Duodenal mucosa (tissue), 2 donors: ENCODE measurements around the gene OTOG.

Experiments used
- H3K27ac ChIP-seq: one replicate; pipeline ENCODE4 v1.7.0; 2013; ENCODE audit warnings: low read depth, low read length
- H3K27me3 ChIP-seq, 2 donors: one replicate each; pipeline ENCODE4 v1.7.0; 2013; ENCODE audit warnings: low read length in 2 of 2, control low read depth in 1 of 2; ENCODE audit not compliant: insufficient read depth in 2 of 2, control insufficient read depth in 1 of 2
- H3K36me3 ChIP-seq, 2 donors: one replicate each; pipeline ENCODE4 v1.7.0; 2013; ENCODE audit warnings: low read length in 2 of 2, control low read depth in 1 of 2; ENCODE audit not compliant: insufficient read depth in 2 of 2, control insufficient read depth in 1 of 2
- H3K4me1 ChIP-seq, 2 donors: one replicate each; pipeline ENCODE4 v1.7.0; 2013; ENCODE audit warnings: low read length in 2 of 2, control low read depth in 1 of 2; ENCODE audit not compliant: insufficient read depth in 2 of 2, control insufficient read depth in 1 of 2
- H3K4me3 ChIP-seq, 2 donors: one replicate each; pipeline ENCODE4 v1.7.0; 2013; ENCODE audit warnings: low read length in 2 of 2, low read depth in 1 of 2
- H3K9ac ChIP-seq, 2 donors: one replicate each; pipeline ENCODE4 v1.7.0; 2013; ENCODE audit warnings: low read length in 2 of 2, low read depth in 1 of 2
- H3K9me3 ChIP-seq, 2 donors: one replicate each; pipeline ENCODE4 v1.7.0; 2013; ENCODE audit warnings: low read length in 2 of 2, control low read depth in 1 of 2; ENCODE audit not compliant: control insufficient read depth in 1 of 2

The OTOG gene

DNA sequence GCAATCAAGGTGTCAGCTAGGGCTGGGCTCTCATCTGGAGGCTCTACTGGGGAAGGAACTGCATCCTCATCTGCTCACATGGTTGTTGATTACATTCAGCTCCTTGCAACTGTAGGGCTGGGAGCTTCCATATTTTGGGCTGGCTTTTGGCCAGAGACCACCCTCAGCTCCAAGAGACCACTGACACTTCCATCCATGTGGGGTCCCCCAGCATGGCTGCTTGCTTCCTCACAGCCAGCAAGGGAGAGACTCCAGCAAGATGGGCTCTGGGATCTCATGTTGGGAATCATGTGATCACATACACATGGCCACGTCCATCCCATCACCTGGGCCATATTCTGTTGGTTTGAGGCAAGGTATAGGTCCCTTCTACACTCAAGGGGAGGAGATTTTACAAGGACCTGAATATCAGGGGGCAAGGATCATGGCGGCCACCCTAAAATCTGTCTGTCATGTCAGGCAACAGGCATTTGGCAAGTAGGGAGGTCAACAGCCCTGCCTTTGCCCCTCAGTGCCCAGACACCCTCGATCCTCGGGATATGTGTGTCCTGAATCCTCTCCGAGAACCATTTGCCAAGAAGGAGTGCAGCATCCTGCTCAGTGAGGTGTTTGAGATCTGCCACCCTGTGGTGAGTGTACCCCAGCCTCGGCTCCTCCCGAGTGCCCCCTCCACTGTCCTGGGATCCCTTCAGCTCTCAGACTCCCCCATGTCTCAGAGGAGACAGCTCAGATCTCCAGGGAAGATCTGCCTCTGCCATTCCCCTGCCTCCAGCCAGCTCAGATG is 48.7 kb downstream of the OTOG start:
- no peak overlapping the region for H3K27ac ChIP-seq
- no peaks in the 10 kb centered on the region for H3K36me3 ChIP-seq
- no peak overlapping the region for H3K4me3 ChIP-seq
- no peaks in the 10 kb centered on the region for H3K9me3 ChIP-seq
- H3K27me3 ChIP-seq, result no peaks in the 10 kb centered on the region
- no peak overlapping the region for H3K9ac ChIP-seq
- no peaks in the 10 kb centered on the region for H3K4me1 ChIP-seq

DNA sequence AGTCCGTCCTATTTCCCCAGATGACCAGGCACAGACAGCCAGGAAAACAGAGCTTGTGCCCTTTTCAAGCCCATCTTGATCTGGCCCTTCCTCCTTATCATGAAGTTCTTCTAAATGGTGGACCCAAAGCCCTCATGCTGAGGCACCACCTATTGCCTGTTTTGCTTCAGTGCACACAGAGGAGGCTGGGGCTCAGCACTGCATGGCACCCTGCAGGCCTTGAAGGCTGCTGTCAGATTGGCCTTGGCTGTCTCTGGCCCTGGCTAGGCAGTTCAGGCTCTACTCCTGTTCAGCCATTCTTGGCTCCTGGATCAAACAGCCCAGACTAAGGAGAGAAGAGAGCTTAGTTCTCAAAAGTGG is 49.2 kb downstream of the OTOG start:
- H3K9me3 ChIP-seq, result no peaks in the 10 kb centered on the region
- no peak overlapping the region for H3K4me3 ChIP-seq
- no peak overlapping the region for H3K27ac ChIP-seq
- H3K9ac ChIP-seq, result no peak overlapping the region
- no peaks in the 10 kb centered on the region for H3K27me3 ChIP-seq
- H3K4me1 ChIP-seq, result no peaks in the 10 kb centered on the region
- no peaks in the 10 kb centered on the region for H3K36me3 ChIP-seq

DNA sequence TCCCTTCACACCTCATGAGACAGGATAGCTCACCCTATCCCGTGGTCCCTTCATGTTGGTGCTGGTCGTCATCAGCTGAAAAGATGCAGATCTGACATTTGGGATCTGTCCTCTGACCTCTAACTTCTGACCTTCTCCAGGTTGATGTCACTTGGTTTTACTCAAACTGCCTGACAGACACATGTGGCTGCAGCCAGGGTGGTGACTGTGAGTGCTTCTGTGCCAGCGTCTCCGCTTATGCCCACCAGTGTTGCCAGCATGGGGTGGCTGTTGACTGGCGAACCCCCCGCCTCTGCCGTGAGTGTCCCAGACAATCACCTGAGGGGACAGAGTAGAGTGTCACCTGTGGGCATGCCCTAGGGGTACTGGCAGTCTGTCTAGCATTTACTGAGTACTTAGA is 49.7 kb downstream of the OTOG start:
- no peaks in the 10 kb centered on the region for H3K36me3 ChIP-seq
- no peak overlapping the region for H3K4me3 ChIP-seq
- H3K27me3 ChIP-seq, result no peaks in the 10 kb centered on the region
- no peaks in the 10 kb centered on the region for H3K4me1 ChIP-seq
- H3K27ac ChIP-seq, result no peak overlapping the region
- no peaks in the 10 kb centered on the region for H3K9me3 ChIP-seq
- H3K9ac ChIP-seq, result no peak overlapping the region

DNA sequence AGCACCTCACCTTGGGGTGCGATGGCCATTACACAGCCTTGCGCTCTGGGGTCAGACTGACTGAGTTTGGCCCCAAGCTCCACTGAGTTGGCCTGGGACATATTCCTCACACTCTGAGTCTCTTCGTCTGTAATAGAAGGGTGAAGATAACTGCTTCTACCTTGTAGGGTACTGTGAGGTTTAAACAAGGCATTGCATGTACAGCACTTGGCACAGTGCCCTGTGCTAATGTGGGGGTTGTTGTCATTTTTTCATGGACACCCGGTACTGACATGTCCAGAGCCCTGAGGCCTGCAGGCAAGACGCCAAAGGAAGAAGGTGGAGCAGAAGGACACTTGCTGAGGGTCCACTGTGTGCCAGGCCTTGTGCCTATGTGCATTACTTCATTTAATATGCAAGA is 50.7 kb downstream of the OTOG start:
- H3K27ac ChIP-seq, result no peak overlapping the region
- H3K4me1 ChIP-seq, result no peaks in the 10 kb centered on the region
- no peak overlapping the region for H3K4me3 ChIP-seq
- no peaks in the 10 kb centered on the region for H3K36me3 ChIP-seq
- no peak overlapping the region for H3K9ac ChIP-seq
- H3K9me3 ChIP-seq, result no peaks in the 10 kb centered on the region
- no peaks in the 10 kb centered on the region for H3K27me3 ChIP-seq

GRCh38 chr11:17598700-17599459 is 51.8 kb downstream of the OTOG start:
- H3K36me3 ChIP-seq, result no peaks in the 10 kb centered on the region
- H3K27ac ChIP-seq, result no peak overlapping the region
- no peaks in the 10 kb centered on the region for H3K9me3 ChIP-seq
- H3K4me3 ChIP-seq, result no peak overlapping the region
- no peaks in the 10 kb centered on the region for H3K27me3 ChIP-seq
- H3K4me1 ChIP-seq, result no peaks in the 10 kb centered on the region
- no peak overlapping the region for H3K9ac ChIP-seq

GRCh38 chr11:17599460-17599925 is 52.4 kb downstream of the OTOG start:
- no peaks in the 10 kb centered on the region for H3K9me3 ChIP-seq
- no peaks in the 10 kb centered on the region for H3K36me3 ChIP-seq
- H3K4me3 ChIP-seq, result no peak overlapping the region
- H3K4me1 ChIP-seq, result no peaks in the 10 kb centered on the region
- H3K9ac ChIP-seq, result no peak overlapping the region
- H3K27me3 ChIP-seq, result no peaks in the 10 kb centered on the region
- no peak overlapping the region for H3K27ac ChIP-seq

DNA sequence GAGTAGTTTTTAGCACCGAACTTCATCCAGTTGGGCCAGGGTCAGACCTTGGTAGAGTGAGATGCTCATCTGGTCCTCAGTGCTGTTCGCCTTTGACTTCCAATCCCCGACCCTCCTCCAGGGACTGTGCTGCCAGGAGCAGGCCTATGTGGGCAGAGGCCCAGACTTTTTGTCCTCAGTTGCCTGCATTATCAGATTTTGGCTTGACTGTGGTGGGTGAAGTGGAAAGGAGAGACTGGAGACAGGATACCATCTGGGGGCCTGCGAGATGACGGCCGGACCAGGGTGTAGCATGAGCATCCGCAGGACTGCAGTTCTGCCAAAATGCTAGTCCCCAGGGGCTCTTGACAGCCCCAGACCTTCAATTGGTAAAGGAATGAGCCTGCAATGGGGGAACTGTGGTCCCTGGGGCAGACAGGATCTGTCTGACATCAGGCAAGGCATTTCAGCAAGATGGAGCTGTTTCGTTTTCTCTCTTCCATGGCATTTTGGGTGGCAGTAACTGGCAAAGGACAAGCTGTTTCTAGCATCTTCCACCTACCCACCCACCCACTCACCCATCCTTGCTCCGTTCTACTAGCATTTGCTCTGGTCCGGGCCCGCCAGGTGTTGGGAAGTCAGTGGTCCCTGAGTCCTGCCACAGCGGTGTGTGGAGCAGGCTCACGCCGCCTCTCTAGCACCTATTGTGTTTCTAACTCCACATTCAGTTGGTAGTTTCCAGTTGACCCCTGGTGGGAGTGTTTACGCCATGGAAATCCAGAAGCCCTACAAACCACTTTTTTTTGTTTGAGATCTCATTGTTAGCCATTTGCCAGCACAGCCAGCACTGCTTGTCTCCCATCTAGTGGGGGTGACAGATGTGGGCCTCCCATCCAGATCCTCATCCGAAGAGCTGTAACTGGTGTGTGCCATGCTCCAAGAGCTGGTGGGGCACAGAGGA is 53.5 kb downstream of the OTOG start:
- H3K4me1 ChIP-seq, result no peaks in the 10 kb centered on the region

GRCh38 chr11:17601256-17601671 is 54.2 kb downstream of the OTOG start:
- H3K27ac ChIP-seq, result no peak overlapping the region
- H3K4me1 ChIP-seq, result no peaks in the 10 kb centered on the region
- H3K4me3 ChIP-seq, result no peak overlapping the region
- no peak overlapping the region for H3K9ac ChIP-seq
- H3K36me3 ChIP-seq, result no peaks in the 10 kb centered on the region
- no peaks in the 10 kb centered on the region for H3K27me3 ChIP-seq
- H3K9me3 ChIP-seq, result no peaks in the 10 kb centered on the region

More for the DNA sequence above, 53.5 kb downstream of the OTOG start:
- Histone ChIP-seq H3K9ac (no peak overlapping the region), H3K36me3 (no peaks in the 10 kb centered on the region), H3K27me3 (no peaks in the 10 kb centered on the region), H3K9me3 (no peaks in the 10 kb centered on the region), H3K4me3 (no peak overlapping the region), H3K27ac (no peak overlapping the region)

DNA sequence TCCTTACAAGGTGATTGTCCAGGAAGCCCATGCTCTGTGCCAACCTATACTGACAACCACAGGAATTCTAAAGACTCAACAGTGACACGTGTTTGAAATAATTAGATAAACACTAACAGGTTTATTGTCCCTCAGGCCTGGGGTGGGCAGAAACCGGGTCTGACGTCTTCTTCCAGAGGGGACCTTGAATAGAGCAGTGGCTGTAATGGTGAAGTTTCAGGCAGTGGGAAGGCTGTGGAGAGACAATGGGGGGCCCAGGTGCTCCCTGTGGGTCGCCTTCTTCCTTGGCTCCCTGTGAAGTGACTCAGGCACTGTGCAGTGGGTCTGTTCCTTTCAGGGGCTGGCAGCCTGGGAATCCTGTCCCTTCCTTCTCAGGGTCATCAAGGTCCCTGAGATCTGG is 54.6 kb downstream of the OTOG start:
- Histone ChIP-seq H3K9me3 (no peaks in the 10 kb centered on the region), H3K36me3 (no peaks in the 10 kb centered on the region), H3K4me1 (no peaks in the 10 kb centered on the region), H3K27ac (no peak overlapping the region), H3K27me3 (no peaks in the 10 kb centered on the region), H3K4me3 (no peak overlapping the region), H3K9ac (no peak overlapping the region)
